Dermis lymphatic vessel endothelial cell (primary cell): ENCODE results near the gene COL19A1. TPM values are rescaled to one million over a fixed set of nuclear protein-coding genes. Genes with fewer than 3 reads are reported as not detected.

Experiments used
- total RNA-seq: library from RNA; depleted of rRNA; stranded (reverse); fragments of >200 nt; gene quantifications from 2 replicates; pipeline ENCODE4 v1.2.1, GENCODE V29; 2014

COL19A1 gene
- total RNA-seq: not detected in 2 replicates

GRCh38 chr6:69866351-69866769, at the start of gene COL19A1:
Gene COL19A1 (plus strand): TSS chr6:69866556. CDS start chr6:69879568, 13,012 bp downstream.

Other genes starting within 250 kb of the COL19A1 start
- 22.7 and 23.2 TPM in 2 replicates for gene LMBRD1, start 69.5 kb upstream of the COL19A1 start, total RNA-seq